Measurements from ENCODE around the gene ADAMTS17.

Gene ADAMTS17

DNA sequence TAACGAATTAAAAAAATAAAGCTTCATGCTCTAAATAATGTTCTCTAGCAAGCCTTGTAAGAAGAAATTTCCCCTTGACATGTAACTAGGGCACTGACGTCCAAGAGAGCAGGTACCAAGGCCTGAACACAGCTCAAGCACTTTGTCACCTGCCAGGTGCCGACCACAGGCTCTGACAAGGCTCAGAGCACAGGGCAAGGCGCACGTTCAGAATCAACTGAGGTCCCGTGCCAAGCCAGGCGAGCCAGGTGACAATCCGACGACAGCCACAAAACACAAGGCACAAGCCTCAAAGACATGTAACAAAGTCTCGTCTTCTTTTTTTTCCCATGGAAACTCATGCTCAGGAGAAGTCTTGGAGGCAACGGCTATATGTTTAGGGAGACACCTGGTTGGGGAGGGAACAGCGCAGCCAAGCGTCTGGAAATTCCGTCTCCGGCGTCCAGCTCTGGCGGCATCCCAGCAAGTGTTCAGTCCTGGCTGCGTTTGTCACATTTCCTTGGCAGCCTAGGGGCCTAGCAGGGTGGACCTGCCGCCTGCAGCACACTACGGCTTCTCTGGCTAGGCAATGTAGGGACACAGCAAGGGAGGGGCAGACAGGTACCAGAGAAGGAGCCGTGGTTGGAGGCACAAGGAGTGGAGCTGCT, 76.7 kb downstream of the ADAMTS17 start:
- Histone ChIP-seq H3K9ac (ENCODE audit: low read depth, low read length) (no peak overlapping the region), H3K4me1 (ENCODE audit: control insufficient read depth, insufficient read depth, low read length) (no peaks in the 10 kb centered on the region), H3K27me3 (ENCODE audit: control insufficient read depth, insufficient read depth, low read length) (no peaks in the 10 kb centered on the region), H3K9me3 (ENCODE audit: control insufficient read depth, insufficient read depth, low read length) (no peaks in the 10 kb centered on the region), H3K36me3 (ENCODE audit: control insufficient read depth, insufficient read depth, low read length) (no peaks in the 10 kb centered on the region), H3K4me3 (ENCODE audit: low read depth, low read length) (no peak overlapping the region)

DNA sequence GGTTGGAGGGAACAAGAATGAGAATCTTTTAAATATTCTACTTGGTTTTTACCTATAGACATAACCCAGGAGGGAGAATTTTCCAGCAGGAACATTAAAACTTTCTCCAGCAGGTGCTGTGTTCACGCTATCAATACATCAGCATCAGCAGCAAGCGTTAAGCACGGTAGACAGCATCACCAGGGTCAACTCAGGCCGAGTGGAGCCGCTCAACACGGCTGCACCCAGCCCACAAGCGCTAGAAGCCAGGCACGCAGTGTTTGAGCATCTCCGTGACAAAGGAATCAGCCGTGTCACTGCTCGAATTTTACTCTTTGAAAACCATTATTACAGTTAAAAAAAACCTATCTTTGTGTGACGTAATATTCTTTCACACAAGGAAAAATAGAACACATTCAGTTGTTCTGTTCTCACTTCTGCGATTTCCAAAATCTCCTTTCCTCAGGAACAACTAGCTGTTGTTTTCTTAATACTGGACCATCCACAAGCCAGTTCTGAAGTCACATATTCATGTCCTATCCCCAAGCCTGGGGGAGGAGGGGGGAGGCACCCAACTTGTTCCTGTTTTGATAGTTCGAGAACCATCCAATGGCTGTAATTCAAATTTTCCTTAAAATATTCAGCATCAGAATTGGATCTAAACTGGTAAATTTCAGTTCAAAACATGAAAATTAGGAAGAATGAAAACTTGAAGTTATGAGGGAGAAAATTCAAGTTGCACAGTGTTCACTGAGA, 77.9 kb downstream of the ADAMTS17 start:
- Histone ChIP-seq H3K4me1 (ENCODE audit: control insufficient read depth, insufficient read depth, low read length) (no peaks in the 10 kb centered on the region), H3K9ac (ENCODE audit: low read depth, low read length) (no peak overlapping the region), H3K36me3 (ENCODE audit: control insufficient read depth, insufficient read depth, low read length) (no peaks in the 10 kb centered on the region), H3K4me3 (ENCODE audit: low read depth, low read length) (no peak overlapping the region), H3K9me3 (ENCODE audit: control insufficient read depth, insufficient read depth, low read length) (no peaks in the 10 kb centered on the region), H3K27me3 (ENCODE audit: control insufficient read depth, insufficient read depth, low read length) (no peaks in the 10 kb centered on the region)

DNA sequence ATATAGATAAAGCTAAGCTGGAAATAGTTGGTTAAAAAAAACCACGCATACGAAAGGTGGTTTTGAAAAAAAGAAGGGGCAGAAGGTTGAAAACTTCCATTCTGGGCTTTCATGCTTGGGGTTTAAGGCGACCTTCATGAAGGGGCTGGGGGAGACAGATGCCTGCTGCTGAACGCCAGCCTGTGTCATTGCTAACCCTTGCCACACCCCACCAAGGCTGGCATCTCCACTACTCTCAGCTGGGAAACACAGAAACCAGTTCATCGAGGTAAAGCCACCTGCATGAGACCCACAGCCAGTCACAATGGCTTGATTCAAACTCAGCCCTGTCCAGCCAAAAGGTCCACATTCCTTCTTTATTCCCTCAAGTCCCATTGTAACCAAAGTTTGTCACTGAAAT, 78.7 kb downstream of the ADAMTS17 start:
- Histone ChIP-seq H3K27me3 (ENCODE audit: control insufficient read depth, insufficient read depth, low read length) (no peaks in the 10 kb centered on the region), H3K36me3 (ENCODE audit: control insufficient read depth, insufficient read depth, low read length) (no peaks in the 10 kb centered on the region), H3K4me1 (ENCODE audit: control insufficient read depth, insufficient read depth, low read length) (no peaks in the 10 kb centered on the region), H3K9ac (ENCODE audit: low read depth, low read length) (no peak overlapping the region), H3K9me3 (ENCODE audit: control insufficient read depth, insufficient read depth, low read length) (no peaks in the 10 kb centered on the region), H3K4me3 (ENCODE audit: low read depth, low read length) (no peak overlapping the region)

DNA sequence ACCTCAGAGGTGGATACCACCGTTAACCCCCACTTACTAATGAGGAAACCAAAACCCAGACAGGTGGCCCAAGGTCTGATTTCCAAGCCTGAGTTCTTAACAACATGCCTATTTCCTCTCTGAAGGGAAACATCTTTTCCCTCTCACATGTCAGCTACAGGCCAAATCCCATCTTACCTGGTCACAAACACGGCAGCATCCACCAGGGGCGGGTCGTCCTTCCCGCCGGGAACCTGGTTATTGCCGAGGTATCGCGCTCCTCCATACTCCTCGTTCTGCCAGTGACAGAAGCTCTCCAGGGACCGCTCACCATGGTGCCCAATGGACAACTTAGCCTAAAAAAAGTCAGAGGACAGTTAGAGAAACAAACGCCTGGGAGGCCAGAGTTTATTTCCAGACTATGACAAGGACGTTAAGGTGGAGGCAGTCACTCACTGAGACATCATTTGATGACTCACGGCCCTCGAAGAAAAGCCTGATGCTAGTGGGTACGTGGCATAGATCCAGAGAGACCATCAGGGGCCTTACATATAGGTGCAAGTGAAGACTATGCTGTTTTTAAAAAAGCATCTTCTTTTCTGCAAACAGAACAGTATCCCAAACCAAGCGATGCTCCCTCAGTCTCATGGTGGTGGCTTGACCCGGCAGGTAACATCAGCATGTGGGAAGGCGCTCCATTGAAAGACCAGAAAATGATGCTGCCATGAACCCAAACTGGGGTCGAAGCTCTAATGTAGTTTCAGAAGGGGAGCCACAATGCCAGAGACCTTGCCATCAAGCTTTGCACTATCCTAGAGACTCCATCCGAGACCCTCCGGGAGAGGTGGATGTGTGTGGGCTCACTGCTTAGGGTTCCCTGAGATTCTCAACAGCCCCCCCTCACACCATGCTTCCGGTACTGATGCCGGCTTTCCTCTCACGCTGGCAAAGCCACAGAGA, 80.2 kb downstream of the ADAMTS17 start:
- Histone ChIP-seq H3K4me1 (ENCODE audit: control insufficient read depth, insufficient read depth, low read length) (no peaks in the 10 kb centered on the region), H3K27me3 (ENCODE audit: control insufficient read depth, insufficient read depth, low read length) (no peaks in the 10 kb centered on the region), H3K9ac (ENCODE audit: low read depth, low read length) (no peak overlapping the region), H3K36me3 (ENCODE audit: control insufficient read depth, insufficient read depth, low read length) (no peaks in the 10 kb centered on the region), H3K9me3 (ENCODE audit: control insufficient read depth, insufficient read depth, low read length) (no peaks in the 10 kb centered on the region), H3K4me3 (ENCODE audit: low read depth, low read length) (no peak overlapping the region)

DNA sequence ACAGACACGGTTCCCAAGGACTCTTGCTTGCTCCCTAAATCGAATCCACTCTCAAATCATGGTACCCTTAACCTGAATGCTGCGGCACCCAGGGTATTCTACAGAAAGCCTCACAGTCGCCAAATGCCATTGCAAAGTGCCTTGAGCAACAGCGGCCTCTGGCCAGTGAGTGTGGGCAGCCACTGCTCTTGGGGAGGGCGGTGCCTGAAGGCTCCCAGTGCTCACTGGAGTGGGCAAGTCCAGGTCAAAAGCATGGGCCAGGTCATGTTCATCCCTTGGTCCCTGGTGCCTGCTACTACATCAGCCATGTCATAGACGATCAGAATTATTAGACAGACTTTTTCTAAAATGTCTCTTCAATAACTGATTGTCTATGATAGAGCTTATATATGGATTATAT, 82.5 kb downstream of the ADAMTS17 start:
- no peaks in the 10 kb centered on the region for H3K4me1 ChIP-seq (ENCODE audit: control insufficient read depth, insufficient read depth, low read length)
- H3K9me3 ChIP-seq (ENCODE audit: control insufficient read depth, insufficient read depth, low read length) = no peaks in the 10 kb centered on the region
- H3K36me3 ChIP-seq (ENCODE audit: control insufficient read depth, insufficient read depth, low read length) = no peaks in the 10 kb centered on the region
- no peak overlapping the region for H3K4me3 ChIP-seq (ENCODE audit: low read depth, low read length)
- H3K9ac ChIP-seq (ENCODE audit: low read depth, low read length) = no peak overlapping the region
- H3K27me3 ChIP-seq (ENCODE audit: control insufficient read depth, insufficient read depth, low read length) = no peaks in the 10 kb centered on the region

DNA sequence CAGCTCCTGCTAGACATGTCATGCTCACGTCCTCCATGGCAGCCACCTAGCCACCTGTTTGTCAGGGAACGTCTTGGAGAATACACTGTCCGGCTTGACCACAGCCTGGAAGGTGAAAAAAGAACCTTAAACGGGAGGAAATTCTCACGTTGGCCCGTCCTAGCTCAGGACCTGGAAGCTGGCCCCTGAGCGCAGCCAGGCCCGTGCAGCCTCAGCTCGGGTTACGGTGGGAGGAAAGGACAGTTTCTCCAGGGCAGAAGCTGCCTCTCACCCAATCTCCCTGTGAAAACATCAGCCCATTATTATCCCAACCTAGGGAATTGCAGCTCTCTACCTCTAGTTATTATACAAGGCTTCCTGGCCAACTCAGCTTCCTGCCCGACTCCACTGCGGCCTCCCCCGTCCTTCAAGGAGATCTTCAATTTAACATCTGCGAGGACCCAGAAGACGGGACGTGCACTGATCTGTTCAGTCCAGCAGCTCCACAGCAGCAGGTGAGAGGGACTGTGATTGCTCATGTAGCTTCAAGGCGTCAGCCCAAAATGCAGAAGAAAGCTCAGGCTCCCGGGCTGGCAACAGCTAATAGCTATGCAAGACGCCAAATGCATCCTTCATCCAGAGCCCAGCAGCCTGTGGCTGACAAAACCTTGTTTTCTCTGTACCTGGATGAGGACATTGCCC, 84.7 kb downstream of the ADAMTS17 start:
- no peaks in the 10 kb centered on the region for H3K9me3 ChIP-seq (ENCODE audit: control insufficient read depth, insufficient read depth, low read length)
- no peaks in the 10 kb centered on the region for H3K27me3 ChIP-seq (ENCODE audit: control insufficient read depth, insufficient read depth, low read length)
- H3K4me3 ChIP-seq (ENCODE audit: low read depth, low read length) = no peak overlapping the region
- no peak overlapping the region for H3K9ac ChIP-seq (ENCODE audit: low read depth, low read length)
- no peaks in the 10 kb centered on the region for H3K36me3 ChIP-seq (ENCODE audit: control insufficient read depth, insufficient read depth, low read length)
- H3K4me1 ChIP-seq (ENCODE audit: control insufficient read depth, insufficient read depth, low read length) = no peaks in the 10 kb centered on the region

DNA sequence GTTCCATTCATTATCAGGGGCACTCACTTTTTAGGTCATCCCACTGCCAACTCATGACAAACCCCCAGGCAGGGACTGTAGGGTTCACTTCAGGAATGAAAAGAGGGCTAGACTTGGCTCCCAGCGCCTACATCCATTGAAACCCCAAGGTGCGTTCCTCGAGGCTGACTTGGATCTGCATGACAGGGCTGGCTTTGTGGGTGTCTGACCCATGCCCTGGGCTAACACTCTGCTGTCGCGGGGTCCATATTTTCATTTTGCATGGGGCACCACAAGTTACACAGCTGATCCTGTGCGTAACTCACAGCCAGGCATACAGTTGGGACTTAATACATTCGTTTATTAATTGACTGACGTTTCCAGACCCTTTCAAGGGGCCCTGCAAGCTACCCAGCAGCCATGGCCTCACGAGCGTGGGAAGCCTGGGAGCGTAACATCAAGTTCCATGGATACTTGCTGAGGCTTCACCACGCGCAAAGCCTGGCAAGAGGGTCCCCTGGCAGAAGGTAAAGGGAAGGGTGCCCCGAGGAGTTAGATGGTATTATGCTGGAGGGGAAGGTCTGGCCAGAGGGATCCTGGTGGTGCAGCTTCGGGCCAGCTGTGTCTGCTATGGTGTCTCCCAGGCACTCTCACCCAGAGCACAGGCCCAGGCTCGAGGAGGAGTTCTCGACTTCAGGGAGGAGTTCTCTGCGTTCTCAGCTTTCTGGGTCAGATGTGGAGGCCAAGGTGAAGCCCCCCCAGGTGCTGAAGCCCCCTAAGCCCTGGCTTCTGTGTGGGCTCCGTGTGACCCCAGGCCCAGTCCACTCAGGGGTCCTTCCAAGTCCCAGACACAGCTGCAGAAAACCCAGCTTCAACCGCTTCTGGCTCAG, 85.4 kb downstream of the ADAMTS17 start:
- no peaks in the 10 kb centered on the region for H3K27me3 ChIP-seq (ENCODE audit: control insufficient read depth, insufficient read depth, low read length)
- H3K4me3 ChIP-seq (ENCODE audit: low read depth, low read length) = no peak overlapping the region
- H3K4me1 ChIP-seq (ENCODE audit: control insufficient read depth, insufficient read depth, low read length) = no peaks in the 10 kb centered on the region
- no peaks in the 10 kb centered on the region for H3K36me3 ChIP-seq (ENCODE audit: control insufficient read depth, insufficient read depth, low read length)
- no peak overlapping the region for H3K9ac ChIP-seq (ENCODE audit: low read depth, low read length)
- H3K9me3 ChIP-seq (ENCODE audit: control insufficient read depth, insufficient read depth, low read length) = no peaks in the 10 kb centered on the region

DNA sequence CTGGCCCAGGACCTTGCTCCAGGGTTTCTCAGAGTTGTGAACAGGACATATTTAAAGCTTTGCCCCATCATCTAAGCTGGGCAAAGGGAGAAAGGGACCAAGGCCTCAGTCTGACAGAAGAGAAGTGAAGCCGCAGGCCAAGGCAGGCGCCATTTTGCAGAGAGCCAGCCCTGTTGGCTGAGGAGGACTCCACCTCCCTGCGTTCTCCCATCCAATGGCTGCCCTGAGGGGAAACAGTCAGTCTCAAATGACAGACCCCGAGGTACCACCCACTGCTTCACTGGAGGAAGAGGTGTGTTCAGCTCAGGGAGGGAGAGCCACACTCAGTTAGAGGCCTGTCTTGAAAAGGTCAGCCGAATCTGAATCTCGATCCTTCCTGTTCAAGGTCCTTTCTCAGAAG, 86.1 kb downstream of the ADAMTS17 start:
- Histone ChIP-seq H3K4me3 (ENCODE audit: low read depth, low read length) (no peak overlapping the region), H3K9me3 (ENCODE audit: control insufficient read depth, insufficient read depth, low read length) (no peaks in the 10 kb centered on the region), H3K27me3 (ENCODE audit: control insufficient read depth, insufficient read depth, low read length) (no peaks in the 10 kb centered on the region), H3K36me3 (ENCODE audit: control insufficient read depth, insufficient read depth, low read length) (no peaks in the 10 kb centered on the region), H3K4me1 (ENCODE audit: control insufficient read depth, insufficient read depth, low read length) (no peaks in the 10 kb centered on the region), H3K9ac (ENCODE audit: low read depth, low read length) (no peak overlapping the region)

DNA sequence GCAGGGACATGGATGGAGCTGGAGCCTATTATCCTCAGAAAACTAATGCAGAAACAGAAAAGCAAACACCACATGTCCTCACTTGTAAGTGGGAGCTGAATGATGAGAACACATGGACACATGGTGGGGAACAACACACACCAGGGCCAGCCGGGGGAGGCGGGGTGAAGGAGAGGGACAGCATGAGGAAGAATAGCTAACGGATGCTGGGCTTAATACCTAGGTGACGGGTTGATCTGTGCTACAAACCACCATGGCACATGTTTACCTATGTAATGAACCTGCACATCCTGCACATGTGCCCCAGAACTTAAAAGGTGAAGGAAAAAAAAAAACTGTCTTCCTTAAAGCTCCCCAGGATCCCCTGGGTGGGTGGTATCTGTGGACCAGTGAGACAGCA, 87.1 kb downstream of the ADAMTS17 start:
- no peak overlapping the region for H3K4me3 ChIP-seq (ENCODE audit: low read depth, low read length)
- no peaks in the 10 kb centered on the region for H3K9me3 ChIP-seq (ENCODE audit: control insufficient read depth, insufficient read depth, low read length)
- no peaks in the 10 kb centered on the region for H3K27me3 ChIP-seq (ENCODE audit: control insufficient read depth, insufficient read depth, low read length)
- no peaks in the 10 kb centered on the region for H3K36me3 ChIP-seq (ENCODE audit: control insufficient read depth, insufficient read depth, low read length)
- H3K4me1 ChIP-seq (ENCODE audit: control insufficient read depth, insufficient read depth, low read length) = no peaks in the 10 kb centered on the region
- H3K9ac ChIP-seq (ENCODE audit: low read depth, low read length) = no peak overlapping the region

DNA sequence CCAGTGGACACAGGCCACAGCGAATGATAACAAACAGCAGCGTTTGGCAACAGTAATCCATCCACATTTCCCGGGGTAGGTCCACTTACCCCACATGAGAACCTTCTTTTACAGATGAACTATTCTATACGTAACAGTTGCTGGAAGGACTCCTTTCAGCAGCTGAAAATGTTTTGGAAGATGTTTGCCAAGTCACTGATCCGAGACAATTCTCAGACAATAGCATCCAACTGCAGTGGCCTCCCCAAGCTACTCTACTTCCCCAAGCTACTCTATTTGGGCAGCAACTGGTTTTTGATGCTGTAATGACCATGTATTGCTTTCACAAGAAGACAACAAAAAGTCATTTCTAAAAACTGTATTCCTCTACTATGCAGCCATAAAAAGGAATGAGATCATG, 87.5 kb downstream of the ADAMTS17 start:
- Histone ChIP-seq H3K36me3 (ENCODE audit: control insufficient read depth, insufficient read depth, low read length) (no peaks in the 10 kb centered on the region), H3K9me3 (ENCODE audit: control insufficient read depth, insufficient read depth, low read length) (no peaks in the 10 kb centered on the region), H3K4me3 (ENCODE audit: low read depth, low read length) (no peak overlapping the region), H3K4me1 (ENCODE audit: control insufficient read depth, insufficient read depth, low read length) (no peaks in the 10 kb centered on the region), H3K27me3 (ENCODE audit: control insufficient read depth, insufficient read depth, low read length) (no peaks in the 10 kb centered on the region), H3K9ac (ENCODE audit: low read depth, low read length) (no peak overlapping the region)

DNA sequence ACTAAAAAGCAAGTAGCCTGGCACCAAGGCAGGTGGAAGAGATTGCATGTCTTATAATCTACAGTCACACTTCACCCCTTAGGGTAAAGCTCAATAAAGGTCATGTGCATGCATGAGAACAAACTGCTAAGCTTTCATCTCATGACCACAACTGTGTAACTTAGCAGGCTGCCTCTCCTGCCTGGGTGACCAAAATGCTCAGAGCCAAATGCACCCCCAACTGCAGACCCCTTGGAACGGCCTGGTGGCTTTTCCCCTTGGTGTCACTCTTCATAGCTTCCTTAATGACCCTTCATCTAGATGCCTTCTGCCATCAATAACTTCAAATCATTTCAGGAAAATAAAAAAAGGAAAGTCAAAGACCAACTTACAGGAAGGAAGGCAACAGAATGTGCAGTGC, 88.1 kb downstream of the ADAMTS17 start:
- no peaks in the 10 kb centered on the region for H3K27me3 ChIP-seq (ENCODE audit: control insufficient read depth, insufficient read depth, low read length)
- H3K4me3 ChIP-seq (ENCODE audit: low read depth, low read length) = no peak overlapping the region
- no peaks in the 10 kb centered on the region for H3K4me1 ChIP-seq (ENCODE audit: control insufficient read depth, insufficient read depth, low read length)
- H3K36me3 ChIP-seq (ENCODE audit: control insufficient read depth, insufficient read depth, low read length) = no peaks in the 10 kb centered on the region
- no peak overlapping the region for H3K9ac ChIP-seq (ENCODE audit: low read depth, low read length)
- H3K9me3 ChIP-seq (ENCODE audit: control insufficient read depth, insufficient read depth, low read length) = no peaks in the 10 kb centered on the region
